Ishikawa (cell line): Measurements from ENCODE around the gene ALDH1L1.

Source experiments
- CEBPB ChIP-seq: IDR thresholded peaks from 2 replicates; pipeline ENCODE4 v1.6.1; 2012
- CREB1 ChIP-seq: IDR thresholded peaks from 2 replicates; pipeline ENCODE4 v1.6.1; 2012; ENCODE audit warnings: low read depth
- EGR1 ChIP-seq: IDR thresholded peaks from 2 replicates; pipeline ENCODE4 v1.6.1; 2012
- EP300 ChIP-seq: IDR thresholded peaks from 2 replicates; pipeline ENCODE4 v1.6.1; 2012; ENCODE audit warnings: borderline replicate concordance
- FOXM1 ChIP-seq: IDR thresholded peaks from 2 replicates; pipeline ENCODE4 v1.6.1; 2012; ENCODE audit warnings: low read depth, borderline replicate concordance
- NFIC ChIP-seq: IDR thresholded peaks from 2 replicates; pipeline ENCODE4 v1.6.1; 2012
- RAD21 ChIP-seq: IDR thresholded peaks from 2 replicates; pipeline ENCODE4 v1.6.1; 2012; ENCODE audit warnings: low read depth
- REST ChIP-seq: IDR thresholded peaks from 2 replicates; pipeline ENCODE4 v1.6.1; 2012; ENCODE audit warnings: low read depth, mild to moderate bottlenecking
- TAF1 ChIP-seq: IDR thresholded peaks from 2 replicates; pipeline ENCODE4 v1.6.1; 2012; ENCODE audit warnings: low read depth, mild to moderate bottlenecking
- TCF12 ChIP-seq: IDR thresholded peaks from 2 replicates; pipeline ENCODE4 v1.6.1; 2012; ENCODE audit warnings: low read depth
- TEAD4 ChIP-seq: IDR thresholded peaks from 2 replicates; pipeline ENCODE4 v1.6.1; 2012
- YY1 ChIP-seq: IDR thresholded peaks from 2 replicates; pipeline ENCODE4 v1.6.1; 2012; ENCODE audit warnings: low read depth
- ZBTB7A ChIP-seq: IDR thresholded peaks from 2 replicates; pipeline ENCODE4 v1.6.1; 2012; ENCODE audit warnings: low read depth
- TF ChIP-seq, protein P1 (sequence below): IDR thresholded peaks from 2 replicates; pipeline ENCODE4 v1.6.1; 2012
- TF ChIP-seq, protein P2 (sequence below): IDR thresholded peaks from 2 replicates; pipeline ENCODE4 v1.6.1; 2012

ALDH1L1 gene

GRCh38 chr3:126119008-126119675, 61.2 kb downstream of the ALDH1L1 start:
- TF ChIP-seq TAF1, result no peak
- TF ChIP-seq TCF12, result no peak
- TF ChIP-seq ZBTB7A, result no peak
- TF ChIP-seq, protein P1, sequence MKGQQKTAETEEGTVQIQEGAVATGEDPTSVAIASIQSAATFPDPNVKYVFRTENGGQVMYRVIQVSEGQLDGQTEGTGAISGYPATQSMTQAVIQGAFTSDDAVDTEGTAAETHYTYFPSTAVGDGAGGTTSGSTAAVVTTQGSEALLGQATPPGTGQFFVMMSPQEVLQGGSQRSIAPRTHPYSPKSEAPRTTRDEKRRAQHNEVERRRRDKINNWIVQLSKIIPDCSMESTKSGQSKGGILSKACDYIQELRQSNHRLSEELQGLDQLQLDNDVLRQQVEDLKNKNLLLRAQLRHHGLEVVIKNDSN, result no peak
- TF ChIP-seq CEBPB, result no peak

GRCh38 chr3:126118591-126118990, 61.8 kb downstream of the ALDH1L1 start:
- no peak for TF ChIP-seq ZBTB7A
- TF ChIP-seq CREB1, result no peak
- no peak for TF ChIP-seq EP300
- no peak for TF ChIP-seq TAF1
- TF ChIP-seq NFIC, result no peak
- TF ChIP-seq TCF12, result no peak
- TF ChIP-seq FOXM1, result no peak
- TF ChIP-seq EGR1, result no peak
- TF ChIP-seq REST, result no peak
- no peak for TF ChIP-seq TEAD4
- TF ChIP-seq, protein P2, sequence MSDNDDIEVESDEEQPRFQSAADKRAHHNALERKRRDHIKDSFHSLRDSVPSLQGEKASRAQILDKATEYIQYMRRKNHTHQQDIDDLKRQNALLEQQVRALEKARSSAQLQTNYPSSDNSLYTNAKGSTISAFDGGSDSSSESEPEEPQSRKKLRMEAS, result no peak
- no peak for TF ChIP-seq YY1

DNA sequence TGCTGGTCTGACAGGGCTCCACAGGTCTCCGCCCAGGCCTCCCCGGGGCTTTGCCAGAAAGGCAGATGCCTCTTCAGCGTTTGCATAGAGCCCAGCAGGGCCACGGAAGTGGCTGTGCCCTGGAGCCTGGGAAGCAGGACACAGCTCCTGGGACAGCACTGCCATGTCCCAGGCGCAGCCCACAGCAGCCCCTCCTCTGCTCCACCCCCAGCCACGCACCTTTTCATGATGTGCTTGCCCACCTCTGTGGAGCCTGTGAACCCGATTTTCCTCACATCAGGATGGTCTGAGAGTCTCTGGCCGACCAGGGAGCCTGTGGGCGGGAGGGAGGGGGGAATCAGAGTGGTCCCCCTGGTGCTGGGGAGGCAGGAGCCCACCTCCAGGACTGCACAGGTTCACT, 62.6 kb downstream of the ALDH1L1 start:
- no peak for TF ChIP-seq REST
- TF ChIP-seq RAD21, result no peak
- no peak for TF ChIP-seq NFIC
- TF ChIP-seq TAF1, result no peak
- TF ChIP-seq, protein P2, result no peak
- no peak for TF ChIP-seq CEBPB
- no peak for TF ChIP-seq TCF12
- no peak for TF ChIP-seq EP300
- no peak for TF ChIP-seq FOXM1

- no peak for TF ChIP-seq RAD21
- no peak for TF ChIP-seq YY1
- no peak for TF ChIP-seq CREB1
- TF ChIP-seq NFIC, result no peak
- TF ChIP-seq, protein P2, result no peak
- TF ChIP-seq, protein P1, result no peak
- TF ChIP-seq TAF1, result no peak
- TF ChIP-seq FOXM1, result no peak
- TF ChIP-seq ZBTB7A, result no peak
- TF ChIP-seq CEBPB, result no peak
- no peak for TF ChIP-seq EP300
- TF ChIP-seq TCF12, result no peak
Observed at GRCh38 chr3:126117212-126117611, 63.2 kb downstream of the ALDH1L1 start.

DNA sequence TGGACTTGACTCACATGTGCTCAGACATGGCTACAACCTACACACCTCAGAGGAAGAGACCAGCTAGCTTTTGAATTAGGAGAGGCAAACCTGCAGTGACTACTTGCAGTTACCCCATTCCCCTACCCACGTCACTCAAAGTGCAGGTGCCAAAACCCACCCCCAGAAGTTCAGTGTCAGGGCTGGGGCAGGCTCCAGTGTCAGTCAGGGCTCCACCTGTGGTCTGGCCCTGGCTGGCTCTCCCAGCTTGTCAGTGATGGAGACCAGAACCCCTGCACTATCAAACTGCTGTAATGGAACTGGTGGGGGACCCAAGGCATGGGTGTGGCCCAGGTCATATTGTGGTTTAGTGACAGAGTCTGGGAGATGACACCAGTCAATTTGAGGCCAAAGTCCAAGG, 63.9 kb downstream of the ALDH1L1 start:
- TF ChIP-seq TAF1, result no peak
- no peak for TF ChIP-seq EGR1
- TF ChIP-seq, protein P2, result no peak
- TF ChIP-seq EP300, result no peak
- TF ChIP-seq CREB1, result no peak
- TF ChIP-seq, protein P1, result no peak
- no peak for TF ChIP-seq FOXM1
- no peak for TF ChIP-seq NFIC
- TF ChIP-seq CEBPB, result no peak
- no peak for TF ChIP-seq YY1
- TF ChIP-seq TEAD4, result no peak
